GM21717 (cell line): ENCODE measurements around the gene PEX7.
"Not testable (repeated sequence)": the region's sequence is repeated elsewhere in the genome, so short reads cannot be mapped to it uniquely, and the experiment has no call there.

Experiments
- ATAC-seq: cut with Tn5 transposase; IDR thresholded peaks from one replicate; pipeline ENCODE4 v1.9.1; 2021; ENCODE audit warnings: mild to moderate bottlenecking, moderate library complexity; ENCODE audit not compliant: unreplicated experiment

PEX7 gene

GRCh38 chr6:136947037-136947436 is 124.6 kb downstream of the PEX7 start:
- ATAC-seq = no peak

DNA sequence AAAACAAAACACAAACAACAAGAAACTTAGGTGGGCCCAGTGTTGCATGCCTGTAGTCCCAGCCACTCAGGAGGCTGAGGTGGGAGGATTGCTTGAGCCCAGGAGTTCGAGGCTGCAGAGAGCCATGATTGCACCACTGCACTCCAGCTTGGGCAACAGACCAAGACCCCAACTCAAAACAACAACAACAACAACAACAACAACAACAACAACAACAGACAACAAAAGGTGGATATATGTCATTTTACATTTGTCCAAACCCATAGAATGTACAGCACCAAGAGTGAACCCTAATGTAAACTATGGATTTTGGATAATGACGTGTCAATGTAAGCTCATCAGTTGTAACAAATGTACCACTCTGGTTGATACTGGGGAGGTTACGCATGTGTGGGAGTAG is 127.6 kb downstream of the PEX7 start:
- ATAC-seq = not testable (repeated sequence)

- no peak for ATAC-seq
Measured at GRCh38 chr6:136950436-136951126, 128.2 kb downstream of the PEX7 start.

DNA sequence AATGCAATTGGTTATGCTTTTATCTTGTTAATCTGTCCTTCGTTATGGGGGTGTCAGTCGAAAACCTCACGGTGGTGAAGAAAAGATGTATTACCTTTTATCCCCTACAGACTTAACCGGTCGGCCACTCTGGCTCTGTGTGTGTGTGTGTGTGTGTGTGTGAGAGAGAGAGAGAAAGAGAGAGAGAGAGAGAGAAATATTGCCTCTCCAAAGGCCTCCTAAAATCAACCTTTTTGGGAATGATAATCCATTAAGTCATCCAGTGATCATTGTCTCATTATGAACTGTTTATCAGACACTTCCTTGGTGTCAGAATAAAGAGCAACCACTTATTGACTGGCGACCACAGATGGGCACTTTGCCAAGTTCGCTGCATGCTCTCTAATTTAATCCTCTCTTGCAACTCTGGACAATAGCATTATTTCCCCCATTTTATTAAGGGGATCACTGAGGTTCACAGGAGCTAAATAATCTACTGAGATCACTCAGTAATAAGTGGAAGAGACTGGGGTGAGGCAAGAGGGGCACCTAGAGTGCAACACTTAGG is 130.4 kb downstream of the PEX7 start:
- ATAC-seq = no peak

- ATAC-seq = no peak
Measured at GRCh38 chr6:136955123-136955522, 132.7 kb downstream of the PEX7 start.

GRCh38 chr6:136956590-136957544 is 134.5 kb downstream of the PEX7 start:
- ATAC-seq = no peak

- no peak for ATAC-seq
Measured at GRCh38 chr6:136958168-136958567, 135.8 kb downstream of the PEX7 start.

DNA sequence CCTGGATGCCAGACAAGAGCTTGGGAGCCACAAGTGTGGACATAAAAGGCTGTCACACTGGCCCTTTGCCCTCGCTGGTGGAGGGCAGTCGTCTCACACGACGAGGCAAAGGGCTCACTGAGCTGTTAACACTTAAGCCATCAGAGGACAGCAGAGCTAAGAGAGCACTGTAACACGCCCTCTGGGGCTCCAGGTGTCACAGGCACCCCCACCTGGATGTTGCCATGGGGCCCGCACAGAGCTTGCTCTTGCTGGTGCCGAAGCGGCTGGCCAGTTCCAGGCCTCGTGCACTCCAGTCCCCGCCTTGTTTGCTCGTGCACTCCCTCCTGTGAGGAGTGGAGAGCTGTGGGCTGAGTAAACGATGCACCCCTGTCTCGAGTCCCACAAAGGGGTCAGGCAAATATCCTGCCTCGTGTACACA is 137.1 kb downstream of the PEX7 start:
- ATAC-seq = no peak

DNA sequence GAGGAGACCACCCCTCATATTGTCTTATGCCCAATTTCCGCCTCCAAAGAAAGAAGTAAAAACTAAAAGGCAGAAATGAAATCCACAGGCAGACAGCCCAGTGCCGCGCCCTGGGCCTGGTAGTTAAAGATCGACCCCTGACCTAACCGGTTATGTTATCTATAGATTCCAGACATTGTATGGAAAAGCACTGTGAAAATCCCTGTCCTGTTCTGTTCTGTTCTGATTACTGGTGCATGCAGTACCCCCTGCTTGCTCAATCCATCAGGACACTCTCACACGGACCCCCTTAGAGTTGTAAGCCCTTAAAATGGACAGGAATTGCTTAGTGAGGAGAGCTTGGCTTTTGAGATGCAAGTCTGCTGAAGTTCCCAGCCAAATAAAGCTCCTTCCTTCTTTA is 137.5 kb downstream of the PEX7 start:
- not testable (repeated sequence) for ATAC-seq

DNA sequence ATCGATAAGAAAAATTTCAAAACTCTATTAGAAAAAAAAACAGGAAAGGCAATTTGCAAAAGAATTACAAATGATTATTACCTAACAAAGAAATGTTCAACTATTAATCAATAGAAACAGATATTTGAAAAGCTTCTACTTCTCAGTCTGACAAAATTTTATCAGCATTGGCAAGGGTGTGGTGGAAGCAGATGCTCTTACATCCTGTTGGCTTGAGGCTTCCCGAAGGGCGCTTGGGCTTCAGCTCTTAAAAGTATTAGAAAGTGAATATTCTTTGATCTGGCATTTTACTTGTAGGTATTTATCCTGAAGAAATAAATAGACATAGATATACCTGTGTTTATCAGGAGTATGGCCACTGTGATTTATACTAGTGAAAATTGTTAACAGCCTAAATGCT is 138.4 kb downstream of the PEX7 start:
- no peak for ATAC-seq

GRCh38 chr6:136961848-136962247 is 139.5 kb downstream of the PEX7 start:
- ATAC-seq = no peak

- no peak for ATAC-seq
Measured at GRCh38 chr6:136962661-136963060, 140.3 kb downstream of the PEX7 start.

GRCh38 chr6:136963259-136963658 is 140.9 kb downstream of the PEX7 start:
- ATAC-seq = no peak
